GM20000 (cell line): ENCODE measurements around the gene PRPF6.

Experiments
- DNase-seq: peaks from one replicate; pipeline ENCODE4 v3.0.0; 2012; ENCODE audit warnings: low spot score
- TF ChIP-seq, protein P1 (sequence below): IDR thresholded peaks from 2 replicates; pipeline ENCODE4 v1.5.1; 2012; ENCODE audit warnings: mild to moderate bottlenecking, control low read depth; ENCODE audit errors: extremely low read depth, missing control alignments

PRPF6 gene

DNA sequence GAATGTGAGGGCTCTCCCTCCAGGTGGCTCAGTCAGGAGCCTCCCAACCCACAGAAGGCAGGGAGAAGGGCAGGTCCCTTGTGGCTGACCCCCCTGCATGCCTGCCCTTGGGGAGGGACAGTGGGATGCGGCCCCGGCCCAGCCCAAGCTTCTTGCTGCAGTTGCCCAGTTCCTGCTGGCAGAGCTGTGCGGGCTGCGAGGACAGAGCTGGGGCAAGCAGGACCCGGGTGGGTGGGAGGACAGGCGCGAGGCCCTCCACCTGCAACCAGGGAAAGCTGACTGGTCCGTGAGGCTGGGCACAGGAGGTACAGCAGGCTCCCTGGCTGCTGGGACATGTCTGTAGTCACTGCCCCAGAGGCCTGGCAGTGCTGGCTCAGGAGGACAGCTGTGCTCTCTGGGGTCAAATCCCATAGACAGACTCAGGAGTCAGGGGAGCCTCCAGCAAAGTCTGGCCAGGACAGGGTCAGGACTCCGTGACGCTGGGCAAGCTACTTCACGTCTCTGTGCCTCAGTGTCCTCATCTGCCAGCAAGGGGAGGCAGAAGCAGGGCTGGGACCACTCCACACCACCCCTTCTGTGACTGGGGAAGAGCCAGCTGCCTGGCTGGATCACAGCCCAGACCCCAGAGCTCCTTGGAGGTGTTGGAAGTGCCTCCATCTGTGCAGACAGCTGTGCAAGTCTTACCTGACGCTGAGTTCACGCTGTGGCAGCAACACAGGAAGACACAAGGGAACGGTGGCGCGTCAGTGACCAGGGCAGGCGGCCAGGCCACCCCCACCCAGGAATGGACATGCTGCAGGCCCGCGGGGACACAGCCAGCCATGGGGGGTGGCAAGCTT is 37.7 kb upstream of the PRPF6 start:
- DNase-seq, result no peak
- TF ChIP-seq, protein P1, sequence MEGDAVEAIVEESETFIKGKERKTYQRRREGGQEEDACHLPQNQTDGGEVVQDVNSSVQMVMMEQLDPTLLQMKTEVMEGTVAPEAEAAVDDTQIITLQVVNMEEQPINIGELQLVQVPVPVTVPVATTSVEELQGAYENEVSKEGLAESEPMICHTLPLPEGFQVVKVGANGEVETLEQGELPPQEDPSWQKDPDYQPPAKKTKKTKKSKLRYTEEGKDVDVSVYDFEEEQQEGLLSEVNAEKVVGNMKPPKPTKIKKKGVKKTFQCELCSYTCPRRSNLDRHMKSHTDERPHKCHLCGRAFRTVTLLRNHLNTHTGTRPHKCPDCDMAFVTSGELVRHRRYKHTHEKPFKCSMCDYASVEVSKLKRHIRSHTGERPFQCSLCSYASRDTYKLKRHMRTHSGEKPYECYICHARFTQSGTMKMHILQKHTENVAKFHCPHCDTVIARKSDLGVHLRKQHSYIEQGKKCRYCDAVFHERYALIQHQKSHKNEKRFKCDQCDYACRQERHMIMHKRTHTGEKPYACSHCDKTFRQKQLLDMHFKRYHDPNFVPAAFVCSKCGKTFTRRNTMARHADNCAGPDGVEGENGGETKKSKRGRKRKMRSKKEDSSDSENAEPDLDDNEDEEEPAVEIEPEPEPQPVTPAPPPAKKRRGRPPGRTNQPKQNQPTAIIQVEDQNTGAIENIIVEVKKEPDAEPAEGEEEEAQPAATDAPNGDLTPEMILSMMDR, result no peak

- DNase-seq, result no peak
- TF ChIP-seq, protein P1, result no peak
Measured at GRCh38 chr20:63943808-63944077, 37.2 kb upstream of the PRPF6 start.

- no peak for DNase-seq
- TF ChIP-seq, protein P1, result no peak
Measured at GRCh38 chr20:63944078-63944941, 36.6 kb upstream of the PRPF6 start.

GRCh38 chr20:63945031-63945658 is 35.8 kb upstream of the PRPF6 start:
- DNase-seq, result no peak
- TF ChIP-seq, protein P1, result no peak

GRCh38 chr20:63945921-63946920 is 34.7 kb upstream of the PRPF6 start:
- TF ChIP-seq, protein P1, result no peak
- DNase-seq, result no peak

DNA sequence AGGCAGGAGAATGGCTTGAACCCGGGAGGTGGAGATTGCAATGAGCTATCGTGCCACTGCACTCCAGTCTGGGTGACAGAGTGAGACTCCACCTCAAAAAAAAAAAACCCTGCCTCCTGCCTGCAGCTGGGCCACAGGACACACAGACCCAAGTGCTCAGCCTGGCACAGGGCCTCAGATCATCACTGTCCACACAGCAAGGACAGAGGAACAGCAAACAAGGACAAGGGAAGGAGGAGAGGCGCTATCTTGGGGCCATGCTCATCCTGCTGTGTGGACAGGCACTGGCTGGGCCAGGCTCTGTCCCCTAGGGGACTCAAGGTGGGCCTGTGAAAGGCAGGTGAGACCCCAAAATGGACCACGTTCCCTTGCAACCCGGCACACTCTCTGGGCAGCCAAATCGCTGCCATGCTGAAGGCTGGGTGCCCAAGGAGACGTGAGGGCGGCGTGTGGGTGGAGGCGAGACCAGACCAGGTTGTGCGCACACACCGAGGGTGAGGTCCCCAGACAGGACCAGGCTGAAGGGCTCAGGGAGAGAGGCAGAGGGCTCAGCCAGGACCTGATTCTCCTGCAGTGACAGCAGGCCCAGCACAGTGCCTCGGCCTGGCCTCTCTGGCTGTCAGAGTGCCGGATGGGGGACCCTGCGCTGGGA is 33.8 kb upstream of the PRPF6 start:
- TF ChIP-seq, protein P1, result no peak
- DNase-seq, result no peak
